Thyroid gland (tissue), 4 donors: ENCODE data around the gene KPNA3. TPM values are rescaled to one million over a fixed set of nuclear protein-coding genes. Genes with fewer than 3 reads are reported as not detected.

Source experiments
- DNase-seq, 2 donors: peaks; one replicate each; pipeline ENCODE4 v3.0.0-alpha.2; 2019
- H3K27ac ChIP-seq, 3 donors: fragments of 200-600 bp; sonication (generic); 1 replicate in 2 of 3; 2 replicates in 1 of 3; pipeline ENCODE4 v1.5.1; 2016 to 2019; ENCODE audit warnings: mild to moderate bottlenecking in 1 of 3, moderate library complexity in 1 of 3
- H3K27me3 ChIP-seq: fragments of 200-600 bp; sonication (generic); one replicate; pipeline ENCODE4 v1.5.1; 2019
- H3K36me3 ChIP-seq, 2 donors: fragments of 200-600 bp; sonication (generic); one replicate each; pipeline ENCODE4 v1.5.1; 2016 to 2019
- H3K4me1 ChIP-seq, 2 donors: fragments of 200-600 bp; sonication (generic); one replicate each; pipeline ENCODE4 v1.5.1; 2017 to 2019
- H3K4me3 ChIP-seq, 3 donors: fragments of 200-600 bp; sonication (generic); replicated peaks in 1 of 3; 1 replicate in 2 of 3; 2 replicates in 1 of 3; pipeline ENCODE4 v1.5.1; 2016; ENCODE audit warnings: mild to moderate bottlenecking in 1 of 3
- H3K9me3 ChIP-seq: fragments of 200-600 bp; sonication (generic); one replicate; pipeline ENCODE4 v1.5.1; 2017
- CTCF ChIP-seq, 6 experiments: fragments of 200-600 bp in 3 of 6; fragments of 450-650 bp in 3 of 6; sonication (generic) in 3 of 6; IDR thresholded peaks; one replicate each; pipeline ENCODE4 v1.5.1; 2016 to 2019; ENCODE audit warnings: antibody characterized with exemption in 6 of 6, mild to moderate bottlenecking in 2 of 6, inconsistent platforms in 1 of 6, moderate library complexity in 1 of 6
- POLR2A ChIP-seq, 2 donors: fragments of 450-650 bp; IDR thresholded peaks; one replicate each; pipeline ENCODE4 v1.6.1; 2017; ENCODE audit warnings: antibody characterized with exemption in 2 of 2, mild to moderate bottlenecking in 2 of 2, moderate library complexity in 1 of 2
- WGBS, 2 donors: methylation state at CpG; one replicate each; pipeline ENCODE4 v1.1.5; 2017; 5-methylcytosine and 5-hydroxymethylcytosine counted together
- intact Hi-C: fragments of 100-400 bp; cut with DNase I; formaldehyde crosslinking; loops from one replicate; pipeline ENCODE4 v1.15.1; 2023
- total RNA-seq, 4 donors: library from RNA; depleted of rRNA; stranded (reverse); fragments of >200 nt; gene quantifications; one replicate each; pipeline ENCODE4 v1.2.3, GENCODE V29; 2016

Gene KPNA3
- total RNA-seq, 4 donors from 2014 or later: 29.5 to 34.6 (median 32.1) TPM

GRCh38 chr13:49749848-49750247 is 42.6 kb downstream of the KPNA3 start:
- H3K36me3 ChIP-seq: no peaks in the 10 kb centered on the region
- no peak for DNase-seq
- TF ChIP-seq CTCF (IDR thresholded peaks at IDR 0.05): no peak
- intact Hi-C loops: no loop called here
- no peak overlapping the region for H3K27ac ChIP-seq
- H3K4me1 ChIP-seq: peaks cover 13 to 18% of the 10 kb centered on the region in 2 donors
- WGBS, 2 donors: 97 to 98% methylated on average over 2 of the region's 2 CpGs
- no peak overlapping the region for H3K4me3 ChIP-seq
- no peaks in the 10 kb centered on the region for H3K27me3 ChIP-seq
- H3K9me3 ChIP-seq: no peaks in the 10 kb centered on the region

GRCh38 chr13:49746111-49746510 is 46.4 kb downstream of the KPNA3 start:
- no peaks in the 10 kb centered on the region for H3K36me3 ChIP-seq

GRCh38 chr13:49740870-49741269 is 51.6 kb downstream of the KPNA3 start:
- H3K9me3 ChIP-seq: no peaks in the 10 kb centered on the region
- no peak for TF ChIP-seq POLR2A (IDR thresholded peaks at IDR 0.05)
- TF ChIP-seq CTCF (IDR thresholded peaks at IDR 0.05): no peak
- H3K4me3 ChIP-seq: no peak overlapping the region
- 92 to 95% methylated on average over 2 of the region's 2 CpGs for WGBS, 2 donors
- no peak for DNase-seq
- H3K27me3 ChIP-seq: no peaks in the 10 kb centered on the region
- no peaks in the 10 kb centered on the region for H3K36me3 ChIP-seq
- H3K4me1 ChIP-seq: peaks cover 0 to 11% of the 10 kb centered on the region in 2 donors
- H3K27ac ChIP-seq: no peak overlapping the region
- intact Hi-C loops: no loop called here

More at GRCh38 chr13:49746111-49746510, 46.4 kb downstream of the KPNA3 start:
- H3K4me1 ChIP-seq: peaks cover 13 to 17% of the 10 kb centered on the region in 2 donors
- no peak overlapping the region for H3K4me3 ChIP-seq
- intact Hi-C loops: no loop called here
- peak; percentile 62 to 65 for DNase-seq
- WGBS, 2 donors: 54 to 61% methylated on average over 5 of the region's 5 CpGs
- TF ChIP-seq POLR2A (IDR thresholded peaks at IDR 0.05): no peak
- TF ChIP-seq CTCF (IDR thresholded peaks at IDR 0.05): no peak
- H3K27me3 ChIP-seq: no peaks in the 10 kb centered on the region
- peak overlapping the region in 1 of 3 donors; percentile 17 for H3K27ac ChIP-seq
- no peaks in the 10 kb centered on the region for H3K9me3 ChIP-seq

GRCh38 chr13:49739498-49740187 is 52.8 kb downstream of the KPNA3 start:
- peaks cover 0 to 11% of the 10 kb centered on the region in 2 donors for H3K4me1 ChIP-seq
- no peak overlapping the region for H3K4me3 ChIP-seq
- no peaks in the 10 kb centered on the region for H3K36me3 ChIP-seq
- 92 to 96% methylated on average over 5 of the region's 5 CpGs for WGBS, 2 donors
- no peak overlapping the region for H3K27ac ChIP-seq
- TF ChIP-seq CTCF (IDR thresholded peaks at IDR 0.05): no peak
- H3K9me3 ChIP-seq: no peaks in the 10 kb centered on the region
- DNase-seq: no peak
- intact Hi-C loops: no loop called here
- H3K27me3 ChIP-seq: no peaks in the 10 kb centered on the region

GRCh38 chr13:49733181-49733951 is 59.1 kb downstream of the KPNA3 start:
- Histone ChIP-seq H3K27ac (peak overlapping the region; percentile 69 to 94 (median 77)), H3K9me3 (no peaks in the 10 kb centered on the region), H3K36me3 (no peaks in the 10 kb centered on the region), H3K27me3 (no peaks in the 10 kb centered on the region), H3K4me1 (peaks cover 9 to 13% of the 10 kb centered on the region in 2 donors), H3K4me3 (no peak overlapping the region)
- intact Hi-C loops: no loop called here
- WGBS, 2 donors: 44 to 46% methylated on average over 12 of the region's 12 CpGs
- TF ChIP-seq CTCF (IDR thresholded peaks at IDR 0.05) (no peak), POLR2A (IDR thresholded peaks at IDR 0.05) (peak in 1 of 2 donors; percentile 18)
- DNase-seq: peak; percentile 64 to 71
